ENCODE data around the gene FUOM.

FUOM gene, protein sequence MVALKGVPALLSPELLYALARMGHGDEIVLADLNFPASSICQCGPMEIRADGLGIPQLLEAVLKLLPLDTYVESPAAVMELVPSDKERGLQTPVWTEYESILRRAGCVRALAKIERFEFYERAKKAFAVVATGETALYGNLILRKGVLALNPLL

DNA sequence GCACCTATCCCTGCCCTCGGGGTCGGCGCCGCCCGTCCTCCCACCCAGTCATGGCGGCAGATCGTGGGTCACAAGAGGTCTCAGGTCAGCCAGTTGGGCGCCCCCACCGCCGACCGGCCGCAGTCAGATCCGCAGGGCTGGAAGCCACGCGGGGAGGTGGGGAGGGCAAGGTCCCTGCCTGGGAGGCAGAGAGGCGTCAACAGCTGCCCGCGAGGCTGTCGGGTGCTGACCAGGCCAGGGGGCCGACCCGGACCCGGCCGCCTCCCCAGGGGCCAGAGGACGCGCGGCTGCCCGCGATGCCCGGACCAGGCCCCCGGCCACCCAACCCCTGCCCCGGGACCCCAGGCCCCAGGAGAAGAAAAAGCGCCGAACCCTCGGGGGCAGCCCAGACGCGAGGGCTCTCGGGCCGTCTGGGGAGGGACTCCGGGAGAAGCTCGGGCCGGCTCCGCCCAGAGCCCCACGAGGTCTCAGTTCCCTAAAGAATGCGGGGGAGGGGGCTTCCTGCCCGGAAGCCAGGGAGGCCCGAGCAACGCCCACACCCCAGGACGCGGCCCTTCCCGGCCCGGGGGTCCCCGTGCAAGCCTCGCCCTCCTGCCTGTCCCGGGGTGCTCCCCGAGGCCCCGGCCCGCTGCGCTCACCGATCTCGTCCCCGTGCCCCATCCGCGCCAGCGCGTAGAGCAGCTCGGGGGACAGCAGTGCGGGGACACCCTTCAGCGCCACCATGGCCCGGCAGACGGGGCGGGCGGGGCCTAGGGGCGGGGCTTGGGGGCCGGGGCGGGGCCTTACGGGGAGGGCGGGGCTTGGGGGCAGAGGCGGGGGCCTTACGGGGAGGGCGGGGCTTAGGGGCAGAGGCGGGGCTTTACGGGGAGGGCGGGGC lies at the start of gene FUOM:
Gene FUOM (minus strand): TSS at position 735 of the 877 bp plus-strand sequence. CDS start 12 bp downstream, at position 723.
- peak; percentile 21 for DNase-seq (ENCODE audit: low read depth)
- peak within 1 kb of the TSS; percentile 60 for H3K4me3 ChIP-seq (ENCODE audit: low read depth, low read length)

DNA sequence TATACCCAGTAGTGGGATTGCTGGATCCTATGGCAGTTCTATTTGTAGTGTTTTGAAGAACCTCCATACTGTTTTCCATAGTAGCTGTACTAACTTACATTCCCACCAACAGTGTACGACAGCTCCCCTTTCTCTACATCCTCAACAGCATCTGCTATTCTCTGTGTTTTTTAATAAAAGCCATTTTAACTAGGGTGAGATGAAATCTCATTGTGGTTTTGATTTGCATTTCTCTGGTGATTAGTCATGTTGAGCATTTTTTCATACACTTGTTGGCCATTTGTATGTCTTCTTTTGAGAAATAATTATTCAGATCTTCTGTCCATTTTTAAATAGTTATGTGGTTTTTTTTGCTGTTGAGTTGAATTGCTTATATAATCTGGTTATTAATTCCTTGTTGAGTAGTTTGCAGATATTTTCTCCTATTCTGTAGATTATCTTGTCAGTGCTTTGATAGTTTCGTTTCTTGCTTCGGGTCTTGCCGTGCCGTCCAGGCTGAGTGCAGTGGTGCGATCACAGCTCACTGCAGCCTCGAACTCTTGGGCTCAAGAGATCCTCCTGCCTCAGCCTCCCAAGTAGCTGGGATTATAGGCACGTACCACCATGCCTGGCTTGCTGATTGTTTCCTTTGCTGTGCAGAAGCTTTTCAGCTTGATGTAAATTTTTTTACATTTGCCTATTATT lies 48.2 kb upstream of the FUOM start:
- no peak for DNase-seq (ENCODE audit: low read depth)

DNA sequence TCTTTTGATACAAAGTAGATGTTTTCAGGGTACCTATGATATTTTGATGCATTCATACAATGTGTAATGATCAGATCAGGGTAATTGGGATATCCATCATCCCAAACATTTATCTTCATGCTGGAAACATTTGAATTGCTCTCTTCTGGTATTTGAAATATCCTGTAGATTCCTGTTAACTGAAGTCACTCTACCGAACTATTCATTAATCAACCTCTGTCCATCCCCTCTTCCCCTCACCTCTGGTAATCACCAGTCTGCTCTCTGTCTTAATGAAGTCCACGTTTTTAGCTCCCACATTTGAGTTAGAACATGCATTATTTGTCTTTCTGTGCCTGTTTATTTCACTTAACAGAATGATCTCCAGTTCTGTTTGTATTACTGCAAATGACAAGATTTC lies 47.5 kb upstream of the FUOM start:
- no peak for DNase-seq (ENCODE audit: low read depth)
- no peak overlapping the region for H3K4me3 ChIP-seq (ENCODE audit: low read depth, low read length)

More for the DNA sequence above, 48.2 kb upstream of the FUOM start:
- H3K4me3 ChIP-seq (ENCODE audit: low read depth, low read length): no peak overlapping the region

DNA sequence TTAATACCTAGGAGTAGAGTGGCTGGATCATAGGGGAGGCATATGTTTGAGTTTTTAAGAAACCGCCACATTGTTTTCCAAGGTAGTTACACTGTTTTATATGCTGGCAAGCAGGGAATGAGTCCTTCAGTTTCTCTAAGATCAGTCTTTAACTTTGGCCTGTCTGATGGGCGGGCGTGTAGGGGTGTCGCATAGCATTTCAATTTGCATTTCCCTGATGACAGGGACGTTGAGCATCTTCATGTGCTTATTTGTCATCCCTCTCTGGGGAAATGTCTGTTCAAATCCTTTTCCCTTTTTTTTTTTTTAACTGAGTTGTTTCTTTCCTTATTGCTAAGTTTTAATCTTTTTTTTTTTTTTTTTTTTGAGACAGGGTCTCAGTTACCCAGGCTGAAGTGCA lies 46.0 kb upstream of the FUOM start:
- H3K4me3 ChIP-seq (ENCODE audit: low read depth, low read length): no peak overlapping the region
- DNase-seq (ENCODE audit: low read depth): no peak

DNA sequence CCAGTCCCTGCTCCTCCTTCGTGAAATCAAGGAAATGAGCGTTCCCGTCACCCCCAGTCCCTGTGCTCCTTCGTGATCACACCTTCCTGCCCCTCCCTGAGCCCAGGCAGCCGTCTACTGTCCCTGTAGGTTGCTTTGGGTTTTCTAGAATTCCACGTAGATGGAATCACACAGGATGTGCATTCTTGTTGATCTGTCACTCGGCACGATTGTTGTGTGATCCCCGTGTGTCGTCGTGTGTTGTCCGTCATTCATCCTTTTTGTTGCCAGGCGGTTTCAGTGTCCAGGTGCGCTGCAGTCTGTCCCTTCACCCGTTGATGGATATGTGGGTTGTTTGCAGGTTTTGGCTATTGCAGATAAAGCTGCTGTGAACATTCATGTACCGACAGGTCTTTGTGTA lies 45.5 kb upstream of the FUOM start:
- DNase-seq (ENCODE audit: low read depth): no peak
- no peak overlapping the region for H3K4me3 ChIP-seq (ENCODE audit: low read depth, low read length)

DNA sequence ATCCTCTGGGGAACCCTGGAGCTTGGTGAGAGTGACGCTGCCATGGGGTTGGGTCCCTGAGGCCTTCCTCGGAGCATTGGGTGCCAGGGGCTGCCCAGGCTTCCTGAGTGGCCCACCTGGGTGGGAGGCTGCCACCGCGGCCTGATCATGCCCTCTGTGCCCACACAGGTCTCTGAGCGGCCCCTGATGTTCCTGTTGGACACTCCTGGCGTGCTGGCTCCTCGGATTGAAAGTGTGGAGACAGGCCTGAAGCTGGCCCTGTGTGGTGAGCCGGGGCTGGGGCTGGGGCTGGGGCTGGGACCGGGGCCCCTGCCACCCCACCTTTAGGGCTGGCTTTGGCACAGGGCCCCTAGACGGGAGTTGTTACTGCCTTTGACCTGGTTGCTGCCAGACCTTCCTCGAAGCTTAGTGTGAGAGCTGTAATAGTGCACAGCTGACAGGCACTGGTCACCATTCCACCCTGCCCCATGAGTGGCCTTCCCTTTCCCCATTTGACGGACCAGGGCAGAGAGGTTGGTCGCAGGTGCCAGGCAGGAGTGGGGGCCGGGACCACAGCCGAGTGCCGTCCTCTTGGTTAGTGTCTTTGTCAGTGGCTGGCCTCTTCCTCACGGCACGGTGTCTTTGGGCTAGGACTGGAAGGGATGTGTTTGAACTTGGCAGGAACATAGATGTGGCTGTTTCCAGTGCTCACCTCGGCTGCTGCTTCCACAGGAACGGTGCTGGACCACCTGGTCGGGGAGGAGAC lies 44.3 kb upstream of the FUOM start:
- no peak for DNase-seq (ENCODE audit: low read depth)
- no peak overlapping the region for H3K4me3 ChIP-seq (ENCODE audit: low read depth, low read length)

DNA sequence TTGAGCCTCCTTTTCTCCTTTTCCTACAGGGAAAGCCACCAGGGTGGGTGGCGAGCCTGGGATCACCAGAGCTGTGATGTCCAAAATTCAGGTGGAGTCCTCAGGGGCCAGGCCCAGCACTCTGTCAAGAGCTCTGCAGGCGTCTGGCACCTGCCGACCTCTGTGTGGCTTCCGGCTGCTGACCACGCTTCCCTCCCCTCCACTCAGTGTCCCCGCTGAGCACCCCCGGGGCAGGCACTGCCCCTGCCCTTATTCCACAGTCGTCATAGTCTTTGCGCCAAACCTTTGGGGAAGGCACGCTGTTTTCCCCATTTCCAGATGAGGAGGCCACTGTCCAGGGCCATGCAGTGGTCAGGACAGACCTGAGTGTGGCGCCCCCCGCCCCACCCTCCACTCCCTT lies 43.7 kb upstream of the FUOM start:
- no peak for DNase-seq (ENCODE audit: low read depth)
- H3K4me3 ChIP-seq (ENCODE audit: low read depth, low read length): no peak overlapping the region

DNA sequence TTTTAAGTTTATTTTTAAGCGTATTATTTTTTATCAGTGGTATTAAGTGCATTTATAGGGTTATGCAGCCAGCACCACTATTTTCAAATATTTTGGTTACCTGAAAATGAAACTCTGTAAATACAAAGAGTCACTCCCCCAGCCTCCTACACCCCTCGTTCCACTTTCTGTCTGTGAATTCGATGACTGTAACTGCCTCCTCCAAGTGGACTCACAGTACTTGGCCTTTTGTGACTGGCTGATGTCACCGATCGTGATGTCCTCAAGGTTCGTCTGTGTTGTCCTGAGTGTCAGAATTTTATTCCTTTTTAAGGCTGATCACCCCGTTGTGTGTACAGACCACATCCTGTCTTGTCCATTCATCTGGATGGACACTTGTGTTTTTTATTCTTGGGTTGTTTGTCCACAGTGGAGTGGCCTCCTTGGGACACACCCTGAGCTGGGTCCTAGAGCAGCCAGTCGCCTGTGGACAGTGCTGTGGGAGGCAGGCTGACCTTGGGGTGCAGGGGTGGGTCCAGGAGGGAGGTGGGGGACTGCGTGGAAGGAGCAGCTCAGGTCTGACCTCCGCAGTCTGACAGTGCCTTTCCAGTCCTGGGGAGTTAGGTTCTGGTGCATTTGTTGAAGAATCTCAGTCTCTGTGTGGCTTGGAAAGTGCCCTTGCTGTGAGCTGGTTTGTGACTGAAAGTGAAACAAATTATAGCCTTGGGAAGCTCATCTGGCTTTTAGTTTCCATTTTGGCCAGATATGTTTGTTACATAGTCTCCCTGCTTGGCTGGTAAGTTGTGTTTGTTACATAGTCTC lies 43.0 kb upstream of the FUOM start:
- DNase-seq (ENCODE audit: low read depth): no peak
- H3K4me3 ChIP-seq (ENCODE audit: low read depth, low read length): no peak overlapping the region

DNA sequence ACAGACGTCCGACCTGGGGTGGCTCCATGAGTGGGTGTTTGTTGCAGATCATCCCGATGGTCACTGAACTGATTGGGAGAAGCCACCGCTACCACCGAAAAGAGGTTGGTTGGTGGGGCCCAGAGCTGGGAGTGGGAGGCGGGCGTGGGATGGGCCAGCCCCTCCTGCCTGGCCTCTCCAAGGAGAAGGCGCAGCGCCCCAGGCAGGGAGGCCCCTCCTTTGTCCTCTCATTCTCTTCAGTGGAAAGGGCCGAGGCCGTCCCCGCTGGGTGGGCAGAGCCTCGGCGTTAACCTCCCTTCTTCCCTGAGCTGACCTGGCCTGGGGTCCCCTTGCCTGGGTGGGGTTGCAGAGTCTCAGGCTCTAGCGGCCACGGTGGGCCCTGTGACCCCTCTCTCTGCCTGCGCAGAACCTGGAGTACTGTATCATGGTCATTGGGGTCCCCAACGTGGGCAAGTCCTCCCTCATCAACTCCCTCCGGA lies 41.3 kb upstream of the FUOM start:
- H3K4me3 ChIP-seq (ENCODE audit: low read depth, low read length): no peak overlapping the region
- no peak for DNase-seq (ENCODE audit: low read depth)

DNA sequence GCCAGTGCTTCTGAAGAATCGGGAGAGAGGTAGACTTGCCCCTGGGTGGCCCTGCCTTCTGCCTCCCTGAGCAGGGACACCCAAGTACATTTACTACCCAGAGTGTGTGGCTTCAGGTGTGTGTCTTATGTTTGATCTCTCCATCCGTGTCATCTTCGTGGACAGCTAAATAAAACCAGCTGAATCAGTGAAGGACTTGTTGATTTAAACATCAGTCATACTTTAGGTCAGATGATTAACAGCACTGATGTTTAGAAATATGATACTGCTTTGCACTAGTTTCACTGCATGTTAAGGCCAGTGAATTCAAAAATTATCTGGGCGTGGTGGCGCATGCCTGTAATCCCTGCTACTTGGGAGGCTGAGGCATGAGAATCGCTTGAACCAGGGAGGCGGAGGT lies 40.1 kb upstream of the FUOM start:
- no peak overlapping the region for H3K4me3 ChIP-seq (ENCODE audit: low read depth, low read length)
- DNase-seq (ENCODE audit: low read depth): no peak

DNA sequence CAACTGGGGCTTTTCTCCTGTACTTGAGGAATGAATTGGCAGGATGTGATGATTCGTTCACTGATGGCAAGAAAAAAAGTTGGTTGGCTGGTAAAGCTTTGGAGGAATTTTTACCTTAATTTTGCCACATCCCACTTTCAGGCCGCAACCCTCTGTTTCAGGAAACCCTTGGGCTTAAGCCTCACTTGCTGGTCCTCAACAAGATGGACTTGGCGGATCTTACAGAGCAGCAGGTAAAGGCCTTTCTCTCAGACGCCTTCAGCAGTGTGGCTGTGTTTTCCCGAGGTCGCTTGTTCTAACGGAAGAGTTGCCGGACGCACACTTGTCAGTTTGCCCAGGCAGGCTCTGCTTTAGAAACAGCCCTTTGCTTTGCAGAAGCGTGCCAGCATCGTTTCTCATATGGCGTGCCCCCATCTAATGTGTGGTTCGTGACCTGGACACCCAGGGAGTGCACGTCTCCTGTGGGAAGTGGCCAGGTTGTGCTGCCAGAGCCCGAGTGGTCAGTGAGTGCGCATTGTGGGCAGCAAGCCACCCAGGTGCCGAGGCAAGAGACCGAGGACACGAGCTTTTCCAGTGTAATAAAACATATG lies 38.3 kb upstream of the FUOM start:
- no peak for DNase-seq (ENCODE audit: low read depth)
- H3K4me3 ChIP-seq (ENCODE audit: low read depth, low read length): no peak overlapping the region

DNA sequence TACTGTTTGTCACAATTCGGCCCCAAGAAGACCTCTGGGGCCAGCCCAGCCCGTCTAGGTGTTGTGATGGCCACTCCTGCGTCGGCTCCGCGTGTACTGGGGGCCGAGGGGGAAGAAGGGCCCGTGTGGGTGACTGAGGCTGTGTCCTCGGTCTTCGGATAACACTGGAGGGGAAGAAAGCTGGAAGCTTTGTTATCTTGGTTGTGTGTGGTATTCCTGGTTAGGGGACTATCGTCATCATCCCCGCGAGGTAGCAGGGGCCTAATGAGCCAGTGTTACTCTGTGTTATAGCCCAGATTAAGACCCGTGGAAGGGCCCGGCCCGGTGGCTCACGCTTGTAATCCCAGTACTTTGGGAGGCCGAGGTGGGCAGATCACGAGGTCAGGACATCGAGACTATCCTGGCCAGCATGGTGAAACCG lies 37.0 kb upstream of the FUOM start:
- DNase-seq (ENCODE audit: low read depth): no peak
- peak overlapping the region; percentile 96 for H3K4me3 ChIP-seq (ENCODE audit: low read depth, low read length)

DNA sequence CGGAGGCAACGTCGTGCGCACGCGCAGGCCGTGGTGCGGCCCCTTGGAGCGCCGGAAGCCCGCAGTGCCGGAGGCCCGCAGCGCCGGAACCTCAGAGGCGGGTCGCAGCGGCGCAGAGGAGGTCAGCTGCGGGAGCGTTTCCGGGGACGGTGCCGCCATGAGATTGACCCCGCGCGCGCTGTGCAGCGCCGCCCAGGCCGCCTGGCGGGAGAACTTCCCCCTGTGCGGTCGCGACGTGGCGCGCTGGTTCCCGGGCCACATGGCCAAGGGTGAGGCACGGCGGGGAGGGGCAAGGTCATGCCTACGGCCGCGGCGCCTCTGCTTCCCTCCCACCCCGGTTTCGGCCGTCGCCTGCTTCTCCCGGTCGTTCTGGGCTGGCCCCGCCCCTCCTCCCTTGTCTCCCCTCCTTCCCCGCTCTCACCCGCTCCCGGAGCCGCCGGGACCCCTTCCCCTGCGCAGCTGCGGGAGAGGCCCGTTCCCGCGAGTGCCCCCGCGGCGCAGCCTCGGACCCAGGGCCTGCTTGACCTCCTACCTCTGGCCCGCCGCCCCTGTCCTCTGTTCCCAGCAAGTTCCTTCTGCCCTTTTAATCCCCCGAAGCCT lies 36.3 kb upstream of the FUOM start, which contains the start of gene MTG1:
Gene MTG1 (plus strand): TSS at position 94 of the 600 bp plus-strand sequence. CDS start 64 bp downstream, at position 158.
- peak within 1 kb of the TSS; percentile 96 for H3K4me3 ChIP-seq (ENCODE audit: low read depth, low read length)
- peak; percentile 65 for DNase-seq (ENCODE audit: low read depth)

DNA sequence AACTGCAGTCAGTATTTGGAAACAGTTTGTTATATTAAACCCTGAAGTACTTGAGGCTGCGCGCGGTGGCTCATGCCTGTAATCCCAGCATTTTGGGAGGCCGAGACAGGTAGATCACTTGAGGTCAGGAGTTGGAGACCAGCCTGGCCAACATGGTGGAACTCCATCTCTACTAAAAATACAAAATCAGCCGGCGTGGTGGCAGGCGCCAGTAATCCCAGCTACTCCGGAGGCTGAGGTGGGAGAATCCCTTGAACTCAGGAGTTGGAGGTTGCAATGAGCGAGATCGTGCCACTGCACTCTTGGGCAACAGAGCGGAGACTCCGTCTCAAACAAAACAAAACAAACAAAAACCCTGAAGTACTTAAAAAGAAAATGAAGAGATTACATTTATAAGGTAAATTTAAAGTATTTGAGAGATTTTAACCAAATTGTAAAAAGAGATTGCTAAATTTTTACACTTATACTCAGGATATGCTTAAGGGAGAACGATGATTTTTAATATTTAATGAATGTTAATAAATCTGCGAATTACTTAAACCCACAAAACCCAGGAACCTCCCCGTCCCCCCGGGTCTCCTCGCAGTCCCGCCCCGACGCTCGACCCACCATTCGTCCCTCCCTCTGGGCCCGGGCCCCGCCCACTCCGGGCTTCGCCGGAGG lies 35.7 kb upstream of the FUOM start:
- H3K4me3 ChIP-seq (ENCODE audit: low read depth, low read length): peak overlapping the region; percentile 96
- DNase-seq (ENCODE audit: low read depth): no peak

DNA sequence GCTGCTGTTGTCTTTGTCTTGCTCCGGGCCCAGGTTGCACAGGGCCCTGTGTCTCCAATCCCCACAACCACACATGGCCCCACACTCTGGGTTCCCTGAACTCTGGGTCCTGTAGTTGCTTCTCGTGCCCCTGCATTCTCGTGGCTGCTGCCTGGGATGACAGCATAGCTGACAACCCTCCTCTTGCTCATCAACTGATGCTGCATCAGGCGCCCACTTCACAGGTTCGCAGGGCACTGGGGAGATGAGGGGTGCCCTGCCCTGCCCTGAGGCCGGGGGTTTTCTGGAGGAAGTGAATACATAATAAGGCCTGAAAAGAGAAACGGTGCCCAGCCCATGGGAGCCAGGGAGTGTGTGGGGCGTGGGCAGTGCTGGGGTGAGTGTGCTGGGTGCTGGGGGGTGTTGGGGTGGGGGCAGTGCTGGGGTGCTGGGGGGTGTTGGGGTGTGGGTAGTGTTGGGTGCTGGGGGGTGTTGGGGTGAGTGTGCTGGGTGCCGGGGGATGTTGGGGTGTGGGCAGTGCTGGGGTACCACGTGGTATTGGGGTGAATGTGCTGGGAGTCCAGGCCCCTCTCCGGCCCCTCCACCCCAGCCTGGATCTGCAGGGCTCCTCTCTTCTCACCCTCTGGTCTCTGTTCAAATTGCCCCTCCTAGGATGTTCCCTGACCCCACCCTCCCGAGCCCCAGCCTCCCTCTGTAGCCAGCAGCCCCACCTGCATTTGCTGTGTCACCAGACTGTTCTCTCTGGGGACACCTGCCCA lies 34.1 kb upstream of the FUOM start:
- H3K4me3 ChIP-seq (ENCODE audit: low read depth, low read length): no peak overlapping the region
- no peak for DNase-seq (ENCODE audit: low read depth)

DNA sequence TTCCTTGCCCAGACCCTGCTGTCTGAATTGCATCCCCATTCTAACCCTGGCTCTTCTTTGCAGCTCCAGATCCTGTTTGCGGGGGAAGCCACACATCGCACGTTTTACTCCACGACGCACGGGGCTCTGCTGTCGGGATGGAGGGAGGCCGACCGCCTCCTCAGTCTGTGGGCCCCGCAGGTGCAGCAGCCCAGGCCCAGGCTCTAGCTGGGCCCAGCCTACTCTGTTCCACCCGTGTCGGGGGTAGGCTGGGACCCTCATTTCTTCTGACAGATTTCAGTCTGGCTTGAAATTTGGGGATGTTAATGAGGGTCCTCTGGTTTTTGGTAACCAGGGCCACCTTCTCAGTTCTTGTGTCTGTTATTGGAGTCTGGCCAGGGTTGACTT lies 33.4 kb upstream of the FUOM start:
- no peak overlapping the region for H3K4me3 ChIP-seq (ENCODE audit: low read depth, low read length)

More for the DNA sequence above, 33.4 kb upstream of the FUOM start:
- DNase-seq (ENCODE audit: low read depth): no peak
